Measurements from ENCODE around the gene KDM1B.

KDM1B gene

DNA sequence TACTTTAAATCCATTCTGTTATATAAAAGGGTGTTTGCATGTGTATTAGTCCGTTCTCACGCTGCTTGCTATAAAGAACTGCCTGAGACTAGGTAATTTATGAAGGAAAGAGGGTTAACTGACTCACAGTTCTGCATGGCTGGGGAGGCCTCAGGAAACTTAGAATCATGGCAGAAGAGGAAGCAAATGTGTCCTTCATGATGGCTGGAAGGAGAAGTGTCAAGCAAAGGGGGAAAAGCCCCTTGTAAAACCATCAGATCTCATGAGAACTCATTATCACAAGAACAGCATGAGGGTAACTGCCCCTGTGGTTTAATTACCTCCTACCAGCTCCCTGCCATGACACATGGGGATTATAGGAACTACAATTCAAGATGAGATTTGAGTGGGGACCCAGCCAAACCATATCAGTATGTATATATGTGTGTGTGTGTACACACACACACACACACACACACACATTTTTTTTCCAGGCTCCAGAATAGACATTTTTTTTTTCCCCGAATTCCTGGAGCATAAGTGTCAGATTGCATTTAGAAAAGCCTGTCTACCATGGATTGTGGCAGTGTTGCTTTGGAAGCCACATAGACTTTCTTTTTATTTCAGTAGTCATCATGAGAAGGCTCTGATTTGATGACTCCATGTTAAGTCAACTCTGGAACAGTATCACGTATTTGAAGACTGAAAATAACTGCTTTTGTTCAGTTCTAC, 31.5 kb downstream of the KDM1B start:
- no peak overlapping the region for H3K27ac ChIP-seq
- TF ChIP-seq, protein P1, sequence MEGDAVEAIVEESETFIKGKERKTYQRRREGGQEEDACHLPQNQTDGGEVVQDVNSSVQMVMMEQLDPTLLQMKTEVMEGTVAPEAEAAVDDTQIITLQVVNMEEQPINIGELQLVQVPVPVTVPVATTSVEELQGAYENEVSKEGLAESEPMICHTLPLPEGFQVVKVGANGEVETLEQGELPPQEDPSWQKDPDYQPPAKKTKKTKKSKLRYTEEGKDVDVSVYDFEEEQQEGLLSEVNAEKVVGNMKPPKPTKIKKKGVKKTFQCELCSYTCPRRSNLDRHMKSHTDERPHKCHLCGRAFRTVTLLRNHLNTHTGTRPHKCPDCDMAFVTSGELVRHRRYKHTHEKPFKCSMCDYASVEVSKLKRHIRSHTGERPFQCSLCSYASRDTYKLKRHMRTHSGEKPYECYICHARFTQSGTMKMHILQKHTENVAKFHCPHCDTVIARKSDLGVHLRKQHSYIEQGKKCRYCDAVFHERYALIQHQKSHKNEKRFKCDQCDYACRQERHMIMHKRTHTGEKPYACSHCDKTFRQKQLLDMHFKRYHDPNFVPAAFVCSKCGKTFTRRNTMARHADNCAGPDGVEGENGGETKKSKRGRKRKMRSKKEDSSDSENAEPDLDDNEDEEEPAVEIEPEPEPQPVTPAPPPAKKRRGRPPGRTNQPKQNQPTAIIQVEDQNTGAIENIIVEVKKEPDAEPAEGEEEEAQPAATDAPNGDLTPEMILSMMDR (IDR thresholded peaks at IDR 0.05) = no peak
- TF ChIP-seq ZFX (IDR thresholded peaks at IDR 0.05; ENCODE audit: borderline replicate concordance) = no peak

DNA sequence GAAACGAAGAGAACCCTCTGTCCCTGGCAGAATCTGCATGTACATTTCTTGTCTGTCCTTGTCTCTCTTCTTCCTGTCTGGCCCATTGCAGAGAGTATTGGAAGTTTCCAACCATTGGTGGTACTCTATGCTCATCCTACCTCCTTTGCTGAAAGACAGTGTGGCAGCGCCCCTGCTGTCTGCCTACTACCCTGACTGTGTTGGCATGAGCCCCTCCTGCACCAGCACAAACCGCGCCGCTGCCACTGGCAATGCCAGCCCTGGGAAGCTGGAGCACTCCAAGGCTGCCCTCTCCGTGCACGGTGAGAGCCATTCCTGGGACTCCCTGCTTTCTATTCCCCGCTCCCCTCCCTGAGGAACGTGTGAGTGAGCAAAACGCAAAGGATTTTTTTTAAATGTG, 32.5 kb downstream of the KDM1B start:
- TF ChIP-seq ZFX (IDR thresholded peaks at IDR 0.05; ENCODE audit: borderline replicate concordance) = no peak
- TF ChIP-seq, protein P1 (IDR thresholded peaks at IDR 0.05) = no peak
- H3K27ac ChIP-seq = no peak overlapping the region

DNA sequence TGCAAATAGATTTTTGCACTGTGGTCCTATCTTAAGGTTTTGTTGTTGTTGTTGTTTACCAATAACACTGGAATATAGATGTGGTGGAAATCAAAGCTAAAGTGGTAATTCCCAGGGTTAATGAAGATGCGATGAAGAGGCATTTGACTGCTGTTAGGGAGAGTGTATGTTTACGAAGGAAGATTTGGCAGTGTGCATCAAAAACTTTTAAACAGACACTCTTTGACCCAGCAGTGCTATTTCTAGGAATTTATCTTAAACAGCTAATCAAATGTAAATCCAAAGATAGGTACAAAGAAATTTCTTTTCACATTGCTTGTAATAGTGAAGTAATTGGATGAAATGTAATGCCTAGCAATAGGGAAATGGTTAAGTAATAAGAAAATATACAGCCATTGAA, 34.0 kb downstream of the KDM1B start:
- no peak for TF ChIP-seq ZFX (IDR thresholded peaks at IDR 0.05; ENCODE audit: borderline replicate concordance)
- TF ChIP-seq, protein P1 (IDR thresholded peaks at IDR 0.05) = no peak
- H3K27ac ChIP-seq = no peak overlapping the region

DNA sequence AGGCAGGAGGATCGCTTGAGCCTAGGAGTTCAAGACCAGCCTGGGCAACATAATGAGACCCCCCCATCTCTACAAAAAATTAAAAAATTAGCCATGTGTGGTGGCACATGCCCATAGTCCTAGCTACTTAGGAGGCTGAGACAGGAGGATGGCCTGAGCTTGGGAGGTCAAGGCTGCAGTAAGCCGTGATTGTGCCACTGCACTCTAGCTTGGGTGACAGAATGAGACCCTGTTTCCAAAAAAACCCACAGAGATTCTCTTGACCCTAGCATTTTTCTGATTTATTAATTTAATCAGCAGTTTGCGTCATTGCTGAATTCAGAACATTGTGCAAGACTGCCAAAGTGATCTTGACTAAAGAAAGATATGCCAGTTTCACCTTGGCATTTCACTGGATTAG, 36.8 kb downstream of the KDM1B start:
- TF ChIP-seq, protein P1 (IDR thresholded peaks at IDR 0.05) = no peak
- TF ChIP-seq ZFX (IDR thresholded peaks at IDR 0.05; ENCODE audit: borderline replicate concordance) = no peak
- H3K27ac ChIP-seq = no peak overlapping the region

DNA sequence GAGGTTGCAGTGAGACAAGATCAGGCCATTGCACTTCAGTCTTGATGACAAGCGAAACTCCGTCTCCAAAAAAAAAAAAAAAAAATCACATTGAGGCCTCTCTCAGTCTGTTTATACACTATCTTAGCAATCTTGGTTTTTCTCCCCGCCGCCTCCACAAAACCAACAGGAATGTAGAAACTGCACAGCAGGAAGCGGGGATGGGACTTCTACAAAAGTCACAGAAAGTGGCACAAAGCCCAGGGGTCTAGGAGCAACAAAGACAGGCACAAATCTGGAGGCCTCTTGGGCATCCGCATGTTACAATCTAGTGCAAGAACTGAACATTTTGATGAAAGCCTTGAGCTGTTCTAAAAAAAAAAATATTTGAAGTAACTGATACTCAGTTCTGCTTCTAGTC, 48.6 kb downstream of the KDM1B start:
- no peak overlapping the region for H3K27ac ChIP-seq
- TF ChIP-seq, protein P1 (IDR thresholded peaks at IDR 0.05) = no peak
- TF ChIP-seq ZFX (IDR thresholded peaks at IDR 0.05; ENCODE audit: borderline replicate concordance) = no peak

DNA sequence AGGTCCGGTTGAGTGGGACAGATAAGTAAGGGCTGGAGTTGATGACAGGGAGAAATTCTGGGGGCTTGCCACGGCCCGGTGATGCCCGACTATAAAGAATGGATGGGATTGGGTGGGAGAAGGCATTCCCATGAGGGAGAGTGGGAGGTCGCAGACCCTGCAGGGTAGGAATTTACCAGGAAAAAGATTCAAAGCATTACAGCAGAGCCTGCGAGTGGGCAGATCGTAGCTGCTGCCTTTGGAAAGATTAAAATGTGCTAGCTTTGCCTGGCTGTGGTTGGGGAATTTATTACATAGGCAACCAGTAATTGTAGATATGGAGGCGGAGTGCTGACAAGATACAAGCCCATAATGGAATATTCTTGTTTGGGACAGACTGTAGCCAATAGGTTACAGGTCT, 49.5 kb downstream of the KDM1B start:
- TF ChIP-seq, protein P1 (IDR thresholded peaks at IDR 0.05) = no peak
- TF ChIP-seq ZFX (IDR thresholded peaks at IDR 0.05; ENCODE audit: borderline replicate concordance) = no peak
- H3K27ac ChIP-seq = no peak overlapping the region

DNA sequence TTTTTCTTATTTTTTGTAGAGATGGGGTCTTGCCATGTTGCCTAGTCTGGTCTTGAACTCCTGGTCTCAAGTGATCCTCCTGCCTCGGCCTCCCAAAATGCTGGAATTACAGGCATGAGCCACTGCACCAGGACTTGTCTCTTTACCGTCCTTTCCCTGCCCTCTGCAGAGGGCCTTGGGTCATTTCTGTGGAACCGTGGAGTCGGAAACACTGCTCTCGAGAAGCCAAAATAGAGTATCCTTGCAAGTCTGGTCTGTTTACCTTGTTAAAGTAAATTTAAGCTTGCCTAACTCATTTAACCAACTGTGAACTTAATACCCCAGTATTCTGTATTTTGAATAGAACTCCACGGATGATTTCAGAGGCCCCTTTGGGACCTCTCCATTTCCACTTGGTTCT, 51.4 kb downstream of the KDM1B start:
- no peak overlapping the region for H3K27ac ChIP-seq
- no peak for TF ChIP-seq ZFX (IDR thresholded peaks at IDR 0.05; ENCODE audit: borderline replicate concordance)
- TF ChIP-seq, protein P1 (IDR thresholded peaks at IDR 0.05) = no peak

All from 22Rv1 (cell line).